Uterus (tissue), 4 donors: ENCODE results near the gene LENEP. TPM values are rescaled to one million over a fixed set of nuclear protein-coding genes. Genes with fewer than 3 reads are reported as not detected.

Experiments
- DNase-seq, 2 donors: peaks; one replicate each; pipeline ENCODE4 v3.0.0-alpha.2; 2019 to 2020
- H3K27ac ChIP-seq, 2 donors: fragments of 200-600 bp; sonication (generic); 1 replicate in 1 of 2; 2 replicates in 1 of 2; pipeline ENCODE4 v1.5.1; 2016 to 2018
- H3K27me3 ChIP-seq, 2 donors: fragments of 200-600 bp; sonication (generic); one replicate each; pipeline ENCODE4 v1.5.1; 2018 to 2019; ENCODE audit warnings: control low read depth in 1 of 2
- H3K36me3 ChIP-seq, 2 donors: fragments of 200-600 bp; sonication (generic); one replicate each; pipeline ENCODE4 v1.5.1; 2019; ENCODE audit warnings: control low read depth in 1 of 2
- H3K4me1 ChIP-seq, 2 donors: fragments of 200-600 bp; sonication (generic); one replicate each; pipeline ENCODE4 v1.5.1; 2018 to 2019; ENCODE audit warnings: control low read depth in 1 of 2
- H3K4me3 ChIP-seq, 2 donors: fragments of 200-600 bp; sonication (generic); 1 replicate in 1 of 2; 2 replicates in 1 of 2; pipeline ENCODE4 v1.5.1; 2018 to 2019; ENCODE audit warnings: mild to moderate bottlenecking in 1 of 2
- H3K9me3 ChIP-seq, 2 donors: fragments of 200-600 bp; sonication (generic); one replicate each; pipeline ENCODE4 v1.5.1; 2019; ENCODE audit warnings: control low read depth in 1 of 2
- CTCF ChIP-seq, 4 experiments: fragments of 200-600 bp in 2 of 4; fragments of 450-650 bp in 2 of 4; sonication (generic) in 2 of 4; IDR thresholded peaks; one replicate each; pipeline ENCODE4 v1.5.1; 2016 to 2019; ENCODE audit warnings: antibody characterized with exemption in 4 of 4, mild to moderate bottlenecking in 2 of 4, moderate library complexity in 1 of 4
- POLR2A ChIP-seq, 2 donors: fragments of 450-650 bp; IDR thresholded peaks; one replicate each; pipeline ENCODE4 v1.6.1; 2016; ENCODE audit warnings: antibody characterized with exemption in 2 of 2, mild to moderate bottlenecking in 1 of 2, moderate library complexity in 1 of 2
- intact Hi-C: fragments of 100-400 bp; cut with DNase I; formaldehyde crosslinking; loops from one replicate; pipeline ENCODE4 v1.15.1; 2023; ENCODE audit warnings: low total_unique reads
- total RNA-seq, 4 donors: library from RNA; depleted of rRNA in 3 of 4; stranded (reverse); fragments of >200 nt in 3 of 4; gene quantifications; one replicate each; pipeline versions ENCODE4 v1.1.0 to v1.2.4, GENCODE V29; 2014 to 2023
- donor health status: DM: yes; HTN: yes; CAD: no.

Gene LENEP
- total RNA-seq, 4 donors from 2014 or later, result 0.83 TPM; not detected in 3

GRCh38 chr1:155018617-155019348, 25.4 kb downstream of the LENEP start:
- intact Hi-C loops, result no loop called here
- Histone ChIP-seq H3K27me3 (no peaks in the 10 kb centered on the region), H3K27ac (peak overlapping the region in 1 of 2 donors; percentile 94), H3K4me1 (peaks cover 0 to 10% of the 10 kb centered on the region in 2 donors), H3K9me3 (no peaks in the 10 kb centered on the region), H3K36me3 (no peaks in the 10 kb centered on the region), H3K4me3 (no peak overlapping the region)
- DNase-seq, result no peak
- TF ChIP-seq POLR2A (IDR thresholded peaks at IDR 0.05) (no peak), CTCF (IDR thresholded peaks at IDR 0.05) (no peak)

- Histone ChIP-seq H3K36me3 (no peaks in the 10 kb centered on the region), H3K4me1 (peaks cover 0 to 10% of the 10 kb centered on the region in 2 donors), H3K4me3 (no peak overlapping the region), H3K27me3 (no peaks in the 10 kb centered on the region), H3K9me3 (no peaks in the 10 kb centered on the region), H3K27ac (no peak overlapping the region)
- TF ChIP-seq POLR2A (IDR thresholded peaks at IDR 0.05) (no peak), CTCF (IDR thresholded peaks at IDR 0.05) (no peak)
- DNase-seq, result no peak
- intact Hi-C loops, result no loop called here
These were observed 26.2 kb downstream of the LENEP start for GRCh38 chr1:155019377-155020245.

DNA sequence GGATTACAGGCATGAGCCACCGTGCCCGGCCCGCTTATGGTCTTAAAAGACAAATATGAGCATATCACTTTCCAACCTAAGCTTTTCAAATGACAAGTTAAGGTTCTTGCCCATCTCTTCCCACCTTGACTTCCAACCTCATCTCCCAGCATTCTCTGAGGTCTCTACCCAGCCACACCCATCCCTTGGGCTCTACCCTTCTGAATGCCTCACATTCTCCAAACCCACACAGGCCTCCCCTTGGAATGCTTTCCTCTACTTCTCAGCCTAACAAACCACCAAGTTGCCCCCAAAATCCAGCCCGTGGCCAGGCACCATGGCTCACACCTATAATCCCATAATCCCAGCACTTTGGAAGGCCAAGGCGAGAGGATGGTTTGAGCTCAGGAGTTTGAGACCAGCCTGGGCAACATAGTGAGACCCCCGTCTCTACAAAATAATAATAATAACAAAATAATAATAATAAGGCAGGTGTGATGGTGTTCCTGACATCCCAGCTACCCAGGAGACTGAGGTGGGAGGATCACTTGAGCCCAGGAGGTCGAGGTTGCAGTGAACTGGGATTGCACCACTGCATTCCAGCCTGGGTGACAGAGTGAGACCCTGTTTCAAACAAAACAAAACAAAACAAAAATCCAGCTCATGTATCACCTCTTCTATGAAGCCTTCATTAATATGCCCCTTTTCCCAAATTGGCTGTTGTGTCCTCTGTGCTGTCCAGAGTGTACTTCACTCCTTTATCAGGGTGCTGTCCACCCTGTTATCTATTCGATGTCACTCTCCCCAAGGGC, 28.9 kb downstream of the LENEP start:
- TF ChIP-seq CTCF (IDR thresholded peaks at IDR 0.05) (no peak), POLR2A (IDR thresholded peaks at IDR 0.05) (no peak)
- intact Hi-C loops, result no loop called here

GRCh38 chr1:155022927-155023236, 29.5 kb downstream of the LENEP start:
- no peak for TF ChIP-seq CTCF (IDR thresholded peaks at IDR 0.05)
- no peak for TF ChIP-seq POLR2A (IDR thresholded peaks at IDR 0.05)
- peaks cover 0 to 6% of the 10 kb centered on the region in 2 donors for H3K4me1 ChIP-seq
- no peak overlapping the region for H3K4me3 ChIP-seq
- H3K9me3 ChIP-seq, result no peaks in the 10 kb centered on the region
- intact Hi-C loops, result no loop called here
- no peaks in the 10 kb centered on the region for H3K36me3 ChIP-seq
- DNase-seq, result no peak
- no peak overlapping the region for H3K27ac ChIP-seq
- no peaks in the 10 kb centered on the region for H3K27me3 ChIP-seq

More for the DNA sequence above, 28.9 kb downstream of the LENEP start:
- no peaks in the 10 kb centered on the region for H3K27me3 ChIP-seq
- no peak for DNase-seq
- no peak overlapping the region for H3K4me3 ChIP-seq
- H3K4me1 ChIP-seq, result peaks cover 0 to 10% of the 10 kb centered on the region in 2 donors
- no peak overlapping the region for H3K27ac ChIP-seq
- H3K36me3 ChIP-seq, result no peaks in the 10 kb centered on the region
- H3K9me3 ChIP-seq, result no peaks in the 10 kb centered on the region
